GM23338 (cell line): ENCODE measurements around the gene THBS1. TPM values are rescaled to one million over a fixed set of nuclear protein-coding genes. Genes with fewer than 3 reads are reported as not detected.

Source experiments
- ATAC-seq: fragments of 200-7000 bp; cut with Tn5 transposase; 3 replicates; pipeline ENCODE4 v1.9.1; 2020
- DNase-seq: peaks from one replicate; pipeline ENCODE4 v3.0.0-alpha.2; 2015; ENCODE audit warnings: low spot score
- H2AFZ ChIP-seq: fragments of 200-600 bp; sonication (generic); 2 replicates; pipeline ENCODE4 v1.8.0; 2016; ENCODE audit warnings: antibody characterized with exemption, mild to moderate bottlenecking, moderate library complexity
- H3F3A ChIP-seq: fragments of 200-600 bp; sonication (generic); replicated peaks from 2 replicates; pipeline ENCODE4 v1.8.0; 2017; ENCODE audit warnings: antibody characterized with exemption, mixed run types, low read depth
- H3K27ac ChIP-seq: fragments of 200-600 bp; sonication (generic); 2 replicates; pipeline ENCODE4 v1.6.1; 2016; ENCODE audit warnings: low read depth
- H3K27me3 ChIP-seq: fragments of 200-600 bp; sonication (generic); 2 replicates; pipeline ENCODE4 v1.8.0; 2016; ENCODE audit warnings: mild to moderate bottlenecking, mixed run types, moderate library complexity; ENCODE audit not compliant: insufficient read depth
- H3K36me3 ChIP-seq: fragments of 200-600 bp; sonication (generic); 2 replicates; pipeline ENCODE4 v1.8.0; 2016; ENCODE audit warnings: mild to moderate bottlenecking; ENCODE audit not compliant: insufficient read depth
- H3K4me1 ChIP-seq: fragments of 200-600 bp; sonication (generic); 2 replicates; pipeline ENCODE4 v1.8.0; 2016; ENCODE audit warnings: mild to moderate bottlenecking, moderate library complexity; ENCODE audit not compliant: insufficient read depth
- H3K4me2 ChIP-seq: fragments of 200-600 bp; sonication (generic); 2 replicates; pipeline ENCODE4 v1.7.1; 2017; ENCODE audit warnings: mixed run types
- H3K4me3 ChIP-seq: fragments of 200-600 bp; sonication (generic); 2 replicates; pipeline ENCODE4 v1.6.1; 2016; ENCODE audit warnings: mixed run types
- H3K79me2 ChIP-seq: fragments of 200-600 bp; sonication (generic); replicated peaks from 2 replicates; pipeline ENCODE4 v1.8.0; 2017; ENCODE audit warnings: mild to moderate bottlenecking; ENCODE audit not compliant: insufficient read depth
- H3K9me2 ChIP-seq: fragments of 200-600 bp; sonication (generic); 2 replicates; pipeline ENCODE4 v1.8.0; 2017; ENCODE audit not compliant: insufficient read depth
- H4K20me1 ChIP-seq: fragments of 200-600 bp; sonication (generic); replicated peaks from 2 replicates; pipeline ENCODE4 v1.8.0; 2017; ENCODE audit warnings: mild to moderate bottlenecking; ENCODE audit not compliant: insufficient read depth
- H3K27ac Mint-ChIP-seq: 2 replicates; pipeline ENCODE4 v1.8.0; 2020; ENCODE audit warnings: inconsistent platforms, mild to moderate bottlenecking, moderate library complexity, mixed read lengths
- H3K27me3 Mint-ChIP-seq: 3 replicates; pipeline ENCODE4 v1.8.0; 2022; ENCODE audit warnings: low read depth, mild to moderate bottlenecking, moderate library complexity, mixed read lengths, inconsistent platforms; ENCODE audit not compliant: insufficient read depth, poor library complexity
- H3K36me3 Mint-ChIP-seq: 3 replicates; pipeline ENCODE4 v1.8.0; 2021; ENCODE audit warnings: low read depth, mild to moderate bottlenecking, inconsistent platforms, moderate library complexity, mixed read lengths
- H3K4me1 Mint-ChIP-seq: 3 replicates; pipeline ENCODE4 v1.8.0; 2020; ENCODE audit warnings: mild to moderate bottlenecking, inconsistent platforms, mixed read lengths
- H3K4me3 Mint-ChIP-seq: 3 replicates; pipeline ENCODE4 v1.8.0; 2021; ENCODE audit warnings: moderate library complexity, mild to moderate bottlenecking, inconsistent platforms, mixed read lengths
- H3K9me3 Mint-ChIP-seq: 3 replicates; pipeline ENCODE4 v1.8.0; 2020; ENCODE audit warnings: moderate library complexity, mild to moderate bottlenecking, inconsistent platforms, mixed read lengths
- CREB1 ChIP-seq: fragments of 250-450 bp; sonication (Bioruptor Pico); IDR thresholded peaks from 2 replicates; pipeline ENCODE4 v1.5.0; 2020; ENCODE audit warnings: low read depth, mild to moderate bottlenecking, moderate library complexity
- CTCF ChIP-seq, 2 experiments: fragments of 200-600 bp in 1 of 2; sonication (generic) in 1 of 2; conservative IDR thresholded peaks; 2 replicates each; pipeline versions ENCODE4 v1.5.1 to v1.6.1; 2016 to 2017; ENCODE audit warnings: antibody characterized with exemption in 2 of 2, low read depth in 2 of 2, mild to moderate bottlenecking in 2 of 2, moderate library complexity in 1 of 2
- EZH2phosphoT487 ChIP-seq: fragments of 200-600 bp; sonication (generic); IDR thresholded peaks from one replicate; pipeline ENCODE4 v1.8.1; 2018; ENCODE audit warnings: antibody characterized with exemption; ENCODE audit not compliant: unreplicated experiment
- ZNF114 ChIP-seq: fragments of 250-450 bp; sonication (Bioruptor Pico); IDR thresholded peaks from 2 replicates; pipeline ENCODE4 v1.5.0; 2020; ENCODE audit warnings: mild to moderate bottlenecking, moderate library complexity
- ZNF462 ChIP-seq: fragments of 250-450 bp; sonication (Bioruptor Pico); IDR thresholded peaks from 2 replicates; pipeline ENCODE4 v1.5.0; 2020; ENCODE audit warnings: mild to moderate bottlenecking, moderate library complexity
- polyA plus RNA-seq: library from polyadenylated mRNA; unstranded; fragments of >200 nt; fragmentation: Nextera tagmentation; extraction: Ambion mirVana; gene quantifications from 2 replicates; pipeline ENCODE4 v1.2.1, GENCODE V29; 2016
- total RNA-seq: library from RNA; depleted of rRNA; stranded (reverse); fragments of >200 nt; shearing (Covaris generic); gene quantifications from 2 replicates; pipeline ENCODE4 v1.2.3, GENCODE V29; 2014

The THBS1 gene
- total and polyA plus RNA-seq, 2 experiments from 2014 or later = 21.7 to 81.9 TPM

GRCh38 chr15:39579487-39580116, 1.3 kb upstream of the THBS1 start:
- Mint-ChIP-seq H3K27ac (peak overlapping the region; percentile 97), H3K27me3 (peaks cover 15% of the 10 kb centered on the region), H3K4me1 (peaks cover 36% of the 10 kb centered on the region), H3K9me3 (no peaks in the 10 kb centered on the region), H3K36me3 (peaks cover 36% of the 10 kb centered on the region), H3K4me3 (peak overlapping the region; percentile 91)
- H3K27ac ChIP-seq = peak overlapping the region; percentile 80; the same call in 1 of the 2 replicates
- peak overlapping the region; percentile 84 for H3K4me2 ChIP-seq
- DNase-seq (peak; percentile 97), ATAC-seq (peak; percentile 68)
- H2AFZ ChIP-seq = no peak overlapping the region
- TF ChIP-seq ZNF462 (CRISPR knock-in tag) (peak; percentile 5; the same call in 1 of the 2 replicates), EZH2phosphoT487 (no peak), CREB1 (peak; percentile 64)
- peaks cover 17% of the 10 kb centered on the region for H3K36me3 ChIP-seq
- H3F3A ChIP-seq = no peaks in the 10 kb centered on the region
- no peaks in the 10 kb centered on the region for H4K20me1 ChIP-seq
- peaks cover 19% of the 10 kb centered on the region for H3K4me1 ChIP-seq
- peaks cover 20% of the 10 kb centered on the region for H3K79me2 ChIP-seq
- H3K9me2 ChIP-seq = 0 out of 2 replicates have a peak, but pooled peaks cover 9% of the 10 kb centered on the region
- peaks cover 10% of the 10 kb centered on the region; the same call in 1 of the 2 replicates for H3K27me3 ChIP-seq
- peak overlapping the region; percentile 78 for H3K4me3 ChIP-seq

GRCh38 chr15:39580117-39580484, 778 bp upstream of the THBS1 start:
- DNase-seq = peak; percentile 94
- Histone ChIP-seq H3K27ac (peak overlapping the region; percentile 95), H3F3A (no peaks in the 10 kb centered on the region), H3K27me3 (peaks cover 10% of the 10 kb centered on the region; the same call in 1 of the 2 replicates), H3K36me3 (peaks cover 22% of the 10 kb centered on the region), H3K4me3 (peak overlapping the region; percentile 78), H4K20me1 (no peaks in the 10 kb centered on the region), H3K4me2 (peak overlapping the region; percentile 84), H3K9me2 (0 out of 2 replicates have a peak, but pooled peaks cover 8% of the 10 kb centered on the region), H3K79me2 (peaks cover 20% of the 10 kb centered on the region), H2AFZ (no peak overlapping the region), H3K4me1 (peaks cover 19% of the 10 kb centered on the region)
- Mint-ChIP-seq H3K27ac (peak overlapping the region; percentile 97), H3K4me1 (peaks cover 36% of the 10 kb centered on the region), H3K36me3 (peaks cover 41% of the 10 kb centered on the region), H3K4me3 (peak overlapping the region; percentile 91), H3K9me3 (no peaks in the 10 kb centered on the region), H3K27me3 (peaks cover 15% of the 10 kb centered on the region)
- TF ChIP-seq ZNF114 = no peak
- TF ChIP-seq CTCF (conservative IDR thresholded peaks at IDR 0.05; ENCODE audit: low read depth in 2 of 2) = peak; percentile 83 to 93
- ATAC-seq = peak; percentile 43
